Epithelial cell of esophagus (primary cell): ENCODE data around the gene GBX1.

Experiments
- DNase-seq: peaks from one replicate; pipeline ENCODE4 v3.0.0; 2010; ENCODE audit warnings: low read depth
- H3K4me3 ChIP-seq: 2 replicates; pipeline ENCODE4 v1.5.1; 2011; ENCODE audit warnings: mild to moderate bottlenecking, low read length, control low read depth
- TF ChIP-seq, protein P1 (sequence below): IDR thresholded peaks from 2 replicates; pipeline ENCODE4 v1.5.1; 2011; ENCODE audit warnings: low read depth, mild to moderate bottlenecking, low read length, control low read depth, inconsistent platforms; ENCODE audit not compliant: insufficient read depth; ENCODE audit errors: missing control alignments

The GBX1 gene

DNA sequence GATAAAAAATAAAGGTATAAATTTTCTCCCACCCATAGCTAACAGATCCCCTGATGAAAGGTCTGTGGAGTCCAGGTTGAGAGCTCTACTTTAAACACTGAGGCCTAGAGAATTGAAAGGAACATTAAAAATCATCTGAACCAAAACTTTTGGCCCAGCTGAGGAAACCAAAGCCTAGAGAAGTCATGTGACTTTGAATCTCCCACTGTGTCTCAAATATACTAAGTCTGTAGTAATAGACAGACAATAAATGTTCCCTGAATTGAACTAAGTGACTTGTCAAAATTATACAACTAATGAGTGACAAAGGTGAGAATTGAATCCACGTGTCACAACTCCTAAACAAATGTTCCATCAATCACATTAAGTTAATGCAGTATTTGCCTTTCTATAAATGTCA, 5.7 kb downstream of the GBX1 start:
- no peak for DNase-seq
- no peak overlapping the region for H3K4me3 ChIP-seq
- TF ChIP-seq, protein P1, sequence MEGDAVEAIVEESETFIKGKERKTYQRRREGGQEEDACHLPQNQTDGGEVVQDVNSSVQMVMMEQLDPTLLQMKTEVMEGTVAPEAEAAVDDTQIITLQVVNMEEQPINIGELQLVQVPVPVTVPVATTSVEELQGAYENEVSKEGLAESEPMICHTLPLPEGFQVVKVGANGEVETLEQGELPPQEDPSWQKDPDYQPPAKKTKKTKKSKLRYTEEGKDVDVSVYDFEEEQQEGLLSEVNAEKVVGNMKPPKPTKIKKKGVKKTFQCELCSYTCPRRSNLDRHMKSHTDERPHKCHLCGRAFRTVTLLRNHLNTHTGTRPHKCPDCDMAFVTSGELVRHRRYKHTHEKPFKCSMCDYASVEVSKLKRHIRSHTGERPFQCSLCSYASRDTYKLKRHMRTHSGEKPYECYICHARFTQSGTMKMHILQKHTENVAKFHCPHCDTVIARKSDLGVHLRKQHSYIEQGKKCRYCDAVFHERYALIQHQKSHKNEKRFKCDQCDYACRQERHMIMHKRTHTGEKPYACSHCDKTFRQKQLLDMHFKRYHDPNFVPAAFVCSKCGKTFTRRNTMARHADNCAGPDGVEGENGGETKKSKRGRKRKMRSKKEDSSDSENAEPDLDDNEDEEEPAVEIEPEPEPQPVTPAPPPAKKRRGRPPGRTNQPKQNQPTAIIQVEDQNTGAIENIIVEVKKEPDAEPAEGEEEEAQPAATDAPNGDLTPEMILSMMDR, result no peak

DNA sequence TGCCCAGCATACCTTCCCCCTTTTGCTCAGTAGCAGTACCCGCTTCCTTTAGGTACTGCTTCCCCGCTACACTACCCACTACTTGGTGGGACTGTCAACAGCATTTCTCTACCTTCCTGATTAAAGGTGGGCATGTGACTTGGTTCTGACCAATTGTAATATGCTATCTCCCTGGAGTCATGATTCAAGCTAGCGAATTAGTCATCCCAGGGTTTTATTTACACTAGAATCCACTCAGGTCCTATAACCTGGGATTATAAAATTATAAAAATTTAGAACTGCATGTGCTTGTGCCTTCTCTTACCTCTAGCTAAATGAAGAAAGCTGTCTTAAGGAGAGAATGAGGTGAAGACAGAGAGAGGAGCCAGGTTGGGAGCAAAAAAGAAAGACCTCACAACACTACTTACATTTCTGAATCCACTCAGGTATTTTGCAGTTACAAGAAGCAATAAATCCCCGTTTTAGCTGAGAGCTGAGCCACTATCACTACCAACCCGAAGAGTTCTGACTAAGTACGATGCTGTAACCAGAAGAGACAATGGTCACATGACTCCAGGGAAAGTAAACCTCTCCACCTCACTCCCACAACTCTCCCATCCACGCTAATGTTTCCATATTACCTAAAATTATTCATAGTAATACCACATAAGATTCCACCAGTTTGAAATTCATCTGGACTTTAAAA, 9.7 kb downstream of the GBX1 start:
- DNase-seq, result peak; percentile 73
- TF ChIP-seq, protein P1, result no peak
- no peak overlapping the region for H3K4me3 ChIP-seq

DNA sequence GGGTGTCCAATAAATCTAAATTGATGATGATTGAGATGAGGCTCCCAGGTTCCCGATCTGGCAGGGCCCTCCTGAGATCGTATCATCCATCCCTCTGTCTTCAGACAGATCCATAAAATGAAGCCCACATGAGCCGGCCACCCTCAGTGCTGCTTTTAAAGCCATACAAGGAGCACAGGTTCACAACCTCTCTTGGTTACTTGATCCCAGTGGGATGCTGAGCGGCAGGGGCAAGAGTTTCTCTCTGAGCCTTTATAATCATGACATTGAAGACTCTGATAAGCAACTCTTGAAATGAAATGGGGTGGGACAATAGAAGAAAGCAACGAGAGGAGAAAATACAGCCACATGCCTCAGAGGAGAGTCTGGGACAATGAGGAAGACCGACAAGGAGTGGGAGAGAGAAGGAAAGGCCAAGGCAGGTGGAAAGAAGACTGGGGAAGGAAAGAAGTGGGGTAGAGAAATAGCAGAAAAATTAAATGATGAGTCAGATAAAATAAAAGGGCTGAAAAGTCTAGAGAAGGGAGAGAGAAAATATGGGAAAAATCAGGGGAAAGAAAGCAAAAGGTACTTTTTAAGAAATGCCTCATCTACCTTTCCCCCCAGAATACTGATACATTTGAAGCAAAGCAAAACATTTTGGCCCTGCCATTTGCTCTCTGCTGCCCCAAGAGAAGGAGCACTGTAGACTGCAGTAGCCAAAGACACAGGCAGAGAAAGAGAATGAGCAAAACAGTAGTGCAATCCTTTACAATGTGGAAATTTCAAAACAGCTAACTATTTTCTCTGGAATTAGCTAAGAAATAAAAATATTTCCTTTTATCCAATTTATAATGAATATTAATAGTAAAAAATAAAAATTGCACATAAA, 14.6 kb downstream of the GBX1 start:
- DNase-seq, result no peak
- no peak overlapping the region for H3K4me3 ChIP-seq
- TF ChIP-seq, protein P1, result peak; percentile 18

DNA sequence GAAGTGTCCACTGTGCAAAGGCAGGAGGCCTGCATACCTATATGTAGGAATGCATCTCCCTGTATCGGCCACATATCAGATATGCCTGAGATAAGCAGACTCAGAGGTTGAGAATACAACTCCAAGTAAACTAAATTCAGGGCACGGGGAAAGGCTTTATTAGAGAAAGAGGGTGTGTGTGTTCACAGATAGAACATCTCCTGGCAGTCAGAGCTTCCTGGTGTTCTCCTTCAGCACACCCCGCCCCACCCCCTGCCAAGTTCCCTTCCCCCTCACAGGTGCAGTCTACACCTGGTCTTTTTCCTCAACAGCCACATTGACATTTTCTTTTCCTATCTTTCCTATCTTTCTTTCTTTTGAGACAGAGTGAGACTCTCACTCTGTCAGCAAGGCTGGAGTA, 17.1 kb downstream of the GBX1 start:
- TF ChIP-seq, protein P1, result no peak
- no peak for DNase-seq
- H3K4me3 ChIP-seq, result no peak overlapping the region

DNA sequence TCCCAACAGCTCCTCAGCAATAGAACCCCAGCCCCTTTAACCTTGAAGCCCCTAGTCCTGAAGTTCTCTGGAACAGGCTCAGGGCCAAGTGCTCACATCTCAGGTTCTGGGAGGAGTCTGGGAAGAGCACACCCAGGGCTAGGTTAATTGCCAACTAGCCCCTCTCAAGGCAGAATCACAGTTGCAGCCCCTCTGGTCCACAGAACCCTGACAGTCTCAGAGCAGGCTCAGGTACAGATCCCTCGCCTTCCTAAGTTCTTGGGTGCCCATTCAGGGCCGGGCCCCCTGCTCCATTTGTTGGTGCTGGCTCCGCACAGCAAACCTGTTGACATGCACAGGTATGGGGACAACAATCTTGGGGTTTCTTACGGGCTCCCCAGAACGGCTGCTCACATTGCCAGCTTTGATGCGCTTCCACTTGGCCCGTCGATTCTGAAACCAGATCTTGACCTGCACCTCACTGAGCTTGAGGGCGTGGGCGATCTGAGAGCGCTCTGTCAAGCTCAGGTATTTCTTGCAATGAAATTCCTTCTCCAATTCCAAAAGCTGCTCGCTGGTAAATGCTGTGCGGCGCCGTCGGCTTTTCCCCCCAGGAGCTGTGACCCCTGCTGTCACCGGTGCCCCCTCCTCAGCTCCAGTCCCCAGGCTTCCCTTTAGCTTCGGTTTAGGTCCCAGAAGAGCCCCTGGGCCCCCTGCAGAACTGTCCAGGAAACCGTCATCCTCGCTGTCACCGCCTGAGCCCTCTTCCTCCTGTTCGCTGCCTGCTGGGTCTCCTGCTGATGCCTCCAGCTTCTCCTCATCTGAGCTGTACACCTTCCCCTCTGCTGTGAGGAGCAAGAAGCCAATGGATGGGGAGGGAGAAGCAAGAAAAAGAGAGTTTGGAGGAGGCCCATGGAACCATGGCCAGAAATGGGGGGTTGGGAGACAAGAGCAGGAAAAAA, 18.9 kb downstream of the GBX1 start:
- TF ChIP-seq, protein P1, result no peak
- DNase-seq, result no peak
- no peak overlapping the region for H3K4me3 ChIP-seq

DNA sequence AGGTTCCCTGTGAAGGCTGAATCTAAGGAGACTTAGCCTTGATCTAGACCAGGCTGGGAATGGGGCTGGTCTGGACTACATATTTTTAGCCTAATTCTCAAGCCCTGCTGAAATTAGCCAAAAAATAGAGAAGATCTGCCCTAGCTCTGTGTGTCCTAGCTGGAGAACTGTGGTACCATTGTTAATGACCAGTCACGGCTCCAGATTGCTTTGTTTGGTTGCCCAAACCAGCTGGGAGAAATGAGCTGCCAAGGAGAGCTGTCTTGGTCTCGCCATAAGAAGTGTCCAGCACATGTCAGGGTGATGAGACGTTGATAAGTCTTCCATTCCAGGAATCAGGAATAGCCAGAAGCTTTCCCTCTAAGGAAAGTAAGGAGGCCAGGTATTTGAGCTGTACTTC, 20.7 kb downstream of the GBX1 start:
- DNase-seq, result no peak
- H3K4me3 ChIP-seq, result no peak overlapping the region
- TF ChIP-seq, protein P1, result no peak
